Lung (tissue), 12 donors: ENCODE data around the gene OR7A17. TPM values are rescaled to one million over a fixed set of nuclear protein-coding genes. Genes with fewer than 3 reads are reported as not detected.
A peak's percentile ranks its signal among the peaks of the same experiment; 100 is the strongest.

Experiments used
- ATAC-seq: fragments of 200-7000 bp; cut with Tn5 transposase; one replicate; pipeline ENCODE4 v1.9.1; 2020; ENCODE audit warnings: moderate number of reproducible peaks; ENCODE audit not compliant: insufficient read depth, low FRiP score
- DNase-seq, 3 donors: peaks; one replicate each; pipeline ENCODE4 v3.0.0-alpha.2; 2013 to 2017
- H3K27ac ChIP-seq, 2 donors: one replicate each; pipeline ENCODE4 v1.5.1; 2013; ENCODE audit warnings: mild to moderate bottlenecking in 2 of 2, moderate library complexity in 2 of 2, control low read depth in 1 of 2, inconsistent platforms in 1 of 2, low read depth in 1 of 2, low read length in 1 of 2
- H3K27me3 ChIP-seq, 3 donors: one replicate each; pipeline ENCODE4 v1.5.1; 2013; ENCODE audit warnings: low read length in 2 of 3; ENCODE audit not compliant: control insufficient read depth in 3 of 3, insufficient read depth in 3 of 3
- H3K36me3 ChIP-seq, 4 donors: one replicate each; pipeline ENCODE4 v1.5.1; 2013; ENCODE audit warnings: low read length in 4 of 4, mild to moderate bottlenecking in 1 of 4, moderate library complexity in 1 of 4; ENCODE audit not compliant: control insufficient read depth in 4 of 4, insufficient read depth in 4 of 4
- H3K4me1 ChIP-seq, 5 donors: one replicate each; pipeline ENCODE4 v1.5.1; 2013; ENCODE audit warnings: low read length in 5 of 5, mild to moderate bottlenecking in 2 of 5, moderate library complexity in 1 of 5; ENCODE audit not compliant: control insufficient read depth in 5 of 5, insufficient read depth in 5 of 5
- H3K4me3 ChIP-seq: one replicate; pipeline ENCODE4 v1.5.1; 2013; ENCODE audit warnings: mild to moderate bottlenecking, control low read depth, moderate library complexity
- H3K9ac ChIP-seq, 2 donors: one replicate each; pipeline ENCODE4 v1.5.1; 2013; ENCODE audit warnings: low read length in 2 of 2, control low read depth in 1 of 2; ENCODE audit not compliant: insufficient read depth in 1 of 2
- H3K9me3 ChIP-seq, 4 donors: one replicate each; pipeline ENCODE4 v1.5.1; 2013; ENCODE audit warnings: low read length in 3 of 4, mild to moderate bottlenecking in 1 of 4, moderate library complexity in 1 of 4; ENCODE audit not compliant: control insufficient read depth in 4 of 4, insufficient read depth in 3 of 4
- WGBS, 2 donors: extraction: QIAGEN DNeasy Blood & Tissue Kit; methylation state at CpG; one replicate each; pipeline ENCODE4 v1.1.7; 2013; 5-methylcytosine and 5-hydroxymethylcytosine counted together
- polyA plus RNA-seq, 2 donors: library from polyadenylated mRNA; stranded (reverse); fragments of 200-250 nt; gene quantifications; one replicate each; pipeline ENCODE4 v1.2.1, GENCODE V29; 2013
- total RNA-seq, 2 donors: library from RNA; depleted of rRNA in 1 of 2; stranded (reverse); fragments of >200 nt in 1 of 2; gene quantifications; one replicate each; pipeline ENCODE4 v1.2.1, GENCODE V29; 2014 to 2021
- TF ChIP-seq, protein P1 (sequence below): IDR thresholded peaks from 2 replicates; pipeline ENCODE4 v1.5.1; 2012; ENCODE audit warnings: mild to moderate bottlenecking; ENCODE audit errors: control extremely low read depth, extremely low read depth
- donor health status: control.
- donor health status: control.
- donor health status: Bipolar disorder and iron deficiency.
- donor health status: healthy.
- donor health status: DM: yes; HTN: yes; CAD: no.

The OR7A17 gene
- total and polyA plus RNA-seq, 4 donors = not detected

DNA sequence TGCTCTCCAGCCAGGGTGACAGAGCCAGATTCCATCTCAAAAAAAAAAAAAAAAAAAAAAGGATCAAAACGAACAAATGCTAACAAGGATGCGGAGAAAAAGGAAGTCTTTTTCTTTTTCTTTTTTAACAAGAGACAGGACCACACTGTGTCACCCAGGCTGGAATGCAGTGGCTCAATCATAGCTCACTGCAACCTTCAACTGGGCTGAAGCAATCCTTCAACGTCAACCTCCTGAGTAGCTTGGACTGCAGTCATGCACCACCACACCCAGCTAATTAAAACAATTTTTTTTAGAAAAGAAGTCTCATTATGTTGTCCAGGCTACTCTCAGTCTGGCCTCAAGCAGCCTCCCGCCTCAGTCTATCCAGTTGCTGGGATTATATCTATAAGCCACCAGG, 20.8 kb upstream of the OR7A17 start:
- 79 to 80% methylated on average over 4 of the region's 4 CpGs for WGBS, 2 donors
- Histone ChIP-seq H3K9ac (no peak overlapping the region), H3K9me3 (no peaks in the 10 kb centered on the region), H3K4me1 (no peaks in the 10 kb centered on the region), H3K27me3 (peaks cover 0 to 2% (median 0%) of the 10 kb centered on the region in 3 donors), H3K36me3 (no peaks in the 10 kb centered on the region), H3K27ac (no peak overlapping the region), H3K4me3 (no peak overlapping the region)
- DNase-seq (no peak), ATAC-seq (no peak)
- TF ChIP-seq, protein P1, sequence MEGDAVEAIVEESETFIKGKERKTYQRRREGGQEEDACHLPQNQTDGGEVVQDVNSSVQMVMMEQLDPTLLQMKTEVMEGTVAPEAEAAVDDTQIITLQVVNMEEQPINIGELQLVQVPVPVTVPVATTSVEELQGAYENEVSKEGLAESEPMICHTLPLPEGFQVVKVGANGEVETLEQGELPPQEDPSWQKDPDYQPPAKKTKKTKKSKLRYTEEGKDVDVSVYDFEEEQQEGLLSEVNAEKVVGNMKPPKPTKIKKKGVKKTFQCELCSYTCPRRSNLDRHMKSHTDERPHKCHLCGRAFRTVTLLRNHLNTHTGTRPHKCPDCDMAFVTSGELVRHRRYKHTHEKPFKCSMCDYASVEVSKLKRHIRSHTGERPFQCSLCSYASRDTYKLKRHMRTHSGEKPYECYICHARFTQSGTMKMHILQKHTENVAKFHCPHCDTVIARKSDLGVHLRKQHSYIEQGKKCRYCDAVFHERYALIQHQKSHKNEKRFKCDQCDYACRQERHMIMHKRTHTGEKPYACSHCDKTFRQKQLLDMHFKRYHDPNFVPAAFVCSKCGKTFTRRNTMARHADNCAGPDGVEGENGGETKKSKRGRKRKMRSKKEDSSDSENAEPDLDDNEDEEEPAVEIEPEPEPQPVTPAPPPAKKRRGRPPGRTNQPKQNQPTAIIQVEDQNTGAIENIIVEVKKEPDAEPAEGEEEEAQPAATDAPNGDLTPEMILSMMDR = no peak

DNA sequence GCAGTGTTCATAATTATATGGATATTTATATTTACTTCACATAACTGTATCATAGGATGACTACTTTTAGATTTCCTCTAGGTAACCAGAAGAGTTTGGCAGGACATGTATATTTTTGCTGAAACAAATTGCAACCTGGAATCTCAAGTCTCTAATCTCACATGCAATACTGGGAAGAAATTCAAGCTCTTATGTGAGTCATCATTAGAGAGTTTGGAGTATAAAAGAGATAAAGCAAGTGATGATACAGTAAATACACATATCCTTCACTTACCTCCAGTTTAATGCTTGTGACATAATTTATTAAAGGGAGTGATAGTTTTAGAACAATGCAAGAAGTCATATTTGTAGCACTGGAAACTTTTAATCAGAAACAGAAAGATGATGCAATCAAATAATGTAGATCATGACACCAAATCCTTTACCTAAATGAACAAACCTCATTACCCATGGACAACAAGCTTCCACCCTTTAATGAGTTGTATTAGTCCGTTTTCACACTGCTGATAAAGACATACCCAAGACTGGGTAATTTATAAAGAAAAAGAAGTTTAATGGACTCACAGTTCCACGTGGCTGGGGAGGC, 15.8 kb upstream of the OR7A17 start:
- Histone ChIP-seq H3K9me3 (no peaks in the 10 kb centered on the region), H3K27me3 (peaks cover 0 to 6% (median 2%) of the 10 kb centered on the region in 3 donors), H3K9ac (no peak overlapping the region), H3K4me1 (no peaks in the 10 kb centered on the region), H3K27ac (no peak overlapping the region), H3K36me3 (no peaks in the 10 kb centered on the region), H3K4me3 (no peak overlapping the region)
- 14 to 64% methylated on average over 2 of the region's 2 CpGs for WGBS, 2 donors
- ATAC-seq = no peak
- DNase-seq = no peak
- TF ChIP-seq, protein P1 = no peak

DNA sequence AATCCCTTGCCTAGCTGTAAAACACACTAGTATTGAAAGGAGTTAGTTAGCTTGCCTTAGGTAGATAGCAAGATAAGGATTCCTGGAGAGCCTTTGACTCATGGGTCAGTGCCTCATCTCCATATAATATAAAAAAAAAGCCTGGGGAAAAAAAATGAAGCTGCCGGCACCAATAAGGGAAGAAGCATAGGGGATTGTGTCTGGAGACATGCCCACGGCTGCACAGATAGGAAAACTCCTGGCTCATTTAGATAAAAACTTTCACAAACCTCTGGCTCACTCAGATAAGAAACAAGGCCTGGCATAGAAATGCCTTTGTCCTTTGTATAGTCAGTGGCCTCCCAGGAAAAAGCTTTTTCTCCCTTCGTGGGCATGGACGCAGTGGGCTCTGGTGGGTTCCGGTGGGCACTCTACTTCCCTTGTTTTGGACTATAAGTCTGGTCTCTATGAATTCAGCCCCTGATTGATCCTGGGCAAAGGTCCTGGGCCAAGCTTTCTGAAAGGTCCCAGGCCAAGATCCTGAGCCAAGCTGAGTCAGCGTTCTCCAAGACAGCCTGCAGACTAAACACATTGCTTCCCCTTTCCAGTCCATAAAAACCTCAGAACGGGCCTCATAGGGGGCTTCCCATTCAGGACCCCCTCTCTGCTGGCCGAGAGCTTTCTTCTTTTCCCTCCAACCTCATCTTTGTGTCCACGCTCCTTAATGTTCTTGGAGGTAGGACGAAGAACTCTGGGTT, 4.9 kb upstream of the OR7A17 start:
- 27 to 43% methylated on average over 10 of the region's 10 CpGs for WGBS, 2 donors
- Histone ChIP-seq H3K9ac (no peak overlapping the region), H3K9me3 (no peaks in the 10 kb centered on the region), H3K27me3 (no peaks in the 10 kb centered on the region), H3K4me3 (no peak overlapping the region), H3K27ac (no peak overlapping the region), H3K4me1 (peaks cover 0 to 4% (median 0%) of the 10 kb centered on the region in 5 donors), H3K36me3 (no peaks in the 10 kb centered on the region)
- ATAC-seq (no peak), DNase-seq (peak in 1 of 3 donors; percentile 2)
- TF ChIP-seq, protein P1 = no peak
